GM18508 (cell line): ENCODE measurements around the gene MUC4.
"Not testable (repeated sequence)": the region's sequence is repeated elsewhere in the genome, so short reads cannot be mapped to it uniquely, and the experiment has no call there.

Experiments
- ATAC-seq: cut with Tn5 transposase; IDR thresholded peaks from one replicate; pipeline ENCODE4 v1.9.1; 2021; ENCODE audit warnings: moderate number of reproducible peaks; ENCODE audit not compliant: insufficient read depth, unreplicated experiment

The MUC4 gene

DNA sequence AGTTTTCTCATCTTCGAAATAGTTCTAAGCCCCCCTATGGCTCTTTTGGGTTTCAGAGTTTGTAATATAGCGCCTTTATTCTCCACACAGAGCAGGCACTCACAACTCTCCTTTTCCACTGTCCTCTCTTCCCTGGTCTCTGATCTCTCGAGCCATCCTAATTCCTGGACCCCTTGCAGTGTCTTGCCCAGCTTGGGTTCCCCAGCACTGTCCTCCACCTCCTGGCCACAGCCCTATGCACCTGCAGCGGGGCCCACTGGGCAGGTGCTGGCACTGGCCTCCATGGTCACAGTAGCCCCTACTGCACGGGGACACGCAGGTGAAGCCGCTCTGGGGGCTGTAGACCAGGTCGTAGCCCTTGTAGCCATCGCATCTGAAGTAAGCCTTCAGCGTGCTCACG lies 63.1 kb downstream of the MUC4 start:
- ATAC-seq: no peak

- no peak for ATAC-seq
These were observed 65.0 kb downstream of the MUC4 start for GRCh38 chr3:195746751-195747150.

- ATAC-seq: no peak
These were observed 65.4 kb downstream of the MUC4 start for GRCh38 chr3:195746346-195746745.

- no peak for ATAC-seq
These were observed 67.3 kb downstream of the MUC4 start for GRCh38 chr3:195744437-195744836.

- ATAC-seq: no peak
These were observed 72.1 kb downstream of the MUC4 start for GRCh38 chr3:195739561-195740111.

GRCh38 chr3:195738274-195739044 lies 73.3 kb downstream of the MUC4 start:
- no peak for ATAC-seq

DNA sequence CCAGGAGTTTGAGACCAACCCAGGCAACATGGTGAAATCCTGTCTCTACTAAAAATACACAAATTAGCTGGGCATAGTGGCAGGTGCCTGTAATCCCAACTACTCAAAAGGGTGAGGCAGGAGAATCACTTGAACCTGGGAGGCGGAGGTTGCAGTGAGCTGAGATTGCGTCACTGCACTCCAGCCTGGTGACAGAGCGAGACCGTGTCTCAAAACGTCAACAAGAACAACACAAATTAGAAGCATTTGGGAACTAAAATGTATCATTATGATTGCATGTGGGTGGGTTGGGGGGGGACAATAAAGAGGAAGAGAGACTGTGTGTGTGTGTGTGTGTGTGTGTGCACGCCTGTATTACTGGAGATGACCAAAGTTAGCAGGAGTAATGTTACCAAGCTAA lies 73.9 kb downstream of the MUC4 start:
- ATAC-seq: not testable (repeated sequence)

DNA sequence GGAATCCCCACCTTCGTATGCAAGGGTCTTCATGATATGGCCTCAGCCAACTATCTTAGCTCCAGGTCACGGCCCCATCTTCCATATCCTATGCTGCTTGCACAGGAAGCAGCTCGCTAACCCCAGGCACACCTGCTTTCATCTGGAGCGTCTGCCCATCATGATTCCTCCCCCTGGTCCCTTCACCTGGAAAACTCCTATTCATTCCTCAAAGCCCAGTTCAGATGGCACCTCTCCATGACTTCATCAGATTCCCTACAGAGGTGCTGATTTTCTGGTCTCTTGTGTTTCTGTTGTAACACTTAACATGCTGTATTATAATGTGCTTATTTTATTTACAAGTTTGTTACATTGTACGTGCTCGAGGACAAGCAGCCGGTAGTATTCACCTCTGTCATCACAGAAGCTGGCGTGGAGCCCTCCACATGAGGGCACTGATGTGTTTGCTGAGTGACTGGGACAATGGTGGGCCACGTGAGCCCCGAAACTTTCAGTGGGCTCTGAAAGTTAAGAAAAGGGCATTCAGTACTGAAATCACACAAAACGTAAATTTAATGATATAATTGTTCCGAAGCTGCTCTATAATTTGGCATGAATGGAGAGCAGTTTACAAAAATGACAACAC lies 74.8 kb downstream of the MUC4 start:
- no peak for ATAC-seq

- no peak for ATAC-seq
These were observed 76.6 kb downstream of the MUC4 start for GRCh38 chr3:195735036-195735695.

DNA sequence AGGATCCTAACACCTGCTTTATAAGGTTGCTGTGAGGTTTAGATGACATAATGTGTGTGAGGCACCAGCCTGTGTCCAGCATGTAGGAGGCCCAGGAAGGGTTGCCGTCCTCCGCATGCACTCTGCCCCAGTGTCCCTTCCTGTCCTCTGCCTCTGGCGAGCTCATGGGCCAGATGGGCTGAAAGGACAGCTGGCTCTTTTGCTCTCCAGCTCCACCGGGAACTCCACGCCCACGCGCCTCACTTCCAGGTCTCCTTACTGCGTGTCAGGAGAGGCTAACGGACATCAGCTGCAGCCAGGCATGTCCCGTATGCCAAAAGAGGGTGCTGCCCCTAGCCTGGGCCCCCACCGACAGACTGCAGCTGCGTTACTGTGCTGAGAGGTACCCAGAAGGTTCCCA lies 78.8 kb downstream of the MUC4 start:
- ATAC-seq: no peak

DNA sequence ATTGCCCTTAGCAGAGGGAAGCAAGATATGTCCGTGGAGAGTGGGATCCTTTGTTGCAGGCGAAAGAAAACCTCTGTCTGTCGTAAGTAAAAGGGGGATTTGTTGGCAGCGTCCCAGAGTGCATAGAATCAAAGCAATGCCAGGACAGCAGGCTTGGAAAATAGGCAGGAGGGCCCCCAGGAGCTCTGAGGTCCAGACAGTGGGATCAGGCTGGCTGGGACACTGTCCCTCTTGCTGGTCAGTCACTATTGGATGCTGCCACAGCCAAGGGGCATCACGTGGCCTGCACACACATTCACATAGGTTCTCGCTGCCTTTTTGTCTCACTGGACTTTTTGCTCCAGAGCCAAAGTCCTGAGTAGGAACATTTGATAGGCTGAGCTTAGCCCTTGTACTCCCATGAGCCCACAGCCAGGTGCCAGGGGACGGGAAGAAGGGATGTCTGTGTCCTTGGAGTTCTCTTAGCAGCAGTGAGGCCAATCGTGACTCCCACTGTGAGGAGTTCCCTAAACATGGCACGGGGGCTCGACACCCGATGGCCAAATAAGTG lies 80.3 kb downstream of the MUC4 start:
- ATAC-seq: no peak

DNA sequence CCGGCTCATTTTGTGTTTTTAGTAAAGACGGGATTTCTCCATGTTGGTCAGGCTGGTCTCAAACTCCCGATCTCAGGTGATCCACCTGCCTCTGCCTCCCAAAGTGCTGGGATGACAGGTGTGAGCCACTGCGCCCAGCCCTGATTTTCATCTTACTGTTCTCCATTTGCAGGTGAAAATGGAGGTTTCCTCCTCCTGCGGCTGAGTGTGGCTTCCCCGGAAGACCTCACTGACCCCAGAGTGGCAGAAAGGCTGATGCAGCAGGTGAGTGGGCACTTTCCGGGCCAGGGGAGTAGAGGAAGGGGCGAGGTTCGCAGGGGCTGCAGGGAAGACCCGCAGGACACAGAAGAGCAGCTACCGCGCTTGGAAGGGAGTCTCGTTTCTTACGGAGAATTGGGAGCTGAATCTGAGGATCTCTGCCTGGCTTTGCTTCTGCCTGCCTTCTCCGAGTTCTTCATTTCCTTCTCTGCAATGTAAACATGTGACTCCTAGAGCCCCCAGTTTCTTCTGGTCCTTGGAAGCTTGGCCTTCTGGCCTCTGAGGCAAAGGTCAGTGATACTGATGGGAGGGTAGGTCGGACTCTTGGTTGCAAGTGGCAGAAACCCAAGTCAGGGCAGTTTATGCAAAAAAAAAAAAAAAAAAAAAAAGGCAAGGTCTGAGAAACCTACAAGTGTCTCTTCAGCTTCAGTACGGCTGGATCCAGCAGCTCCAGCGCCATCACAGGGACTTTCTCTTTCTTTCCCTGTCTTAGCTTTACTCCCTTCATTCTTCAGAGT lies 82.1 kb downstream of the MUC4 start:
- ATAC-seq: no peak

DNA sequence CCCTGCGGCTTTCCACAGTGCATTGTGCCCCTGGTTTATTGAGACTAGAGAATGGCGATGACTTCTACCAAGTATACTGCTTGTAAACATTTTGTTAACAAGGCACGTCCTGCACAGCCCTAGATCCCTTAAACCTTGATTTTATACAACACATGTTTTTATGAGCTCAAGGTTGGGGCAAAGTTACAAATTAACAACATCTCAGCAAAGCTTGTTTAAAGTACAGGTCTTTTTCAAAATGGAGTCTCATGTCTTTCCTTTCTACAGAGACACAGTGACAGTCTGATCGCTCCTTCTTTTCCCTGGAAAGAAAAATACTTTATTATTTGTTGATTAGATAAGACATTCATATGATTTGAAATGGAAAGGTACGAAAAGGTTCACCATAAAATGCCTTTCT lies 82.9 kb downstream of the MUC4 start:
- ATAC-seq: not testable (repeated sequence)

DNA sequence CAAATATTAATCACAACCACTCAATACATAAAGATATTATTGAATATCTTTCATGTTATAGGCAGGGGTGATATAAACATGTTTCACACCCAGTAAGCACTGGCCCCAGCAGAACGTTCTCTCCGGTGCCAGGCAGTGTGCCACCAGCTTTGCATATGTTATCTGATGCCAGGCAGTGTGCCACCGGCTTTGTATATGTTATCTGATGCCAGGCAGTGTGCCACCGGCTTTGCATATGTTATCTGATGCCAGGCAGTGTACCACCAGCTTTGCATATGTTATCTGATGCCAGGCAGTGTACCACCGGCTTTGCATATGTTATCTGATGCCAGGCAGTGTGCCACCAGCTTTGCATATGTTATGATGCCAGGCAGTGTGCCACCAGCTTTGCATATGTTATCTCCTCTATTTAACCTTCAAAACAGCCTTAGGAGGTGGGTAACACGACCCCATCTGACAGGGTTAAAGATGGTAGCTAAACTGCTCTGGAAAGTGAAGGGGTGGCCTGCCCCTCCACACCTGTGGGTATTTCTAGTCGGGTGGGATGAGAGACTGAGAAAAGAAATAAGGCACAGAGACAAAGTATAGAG lies 84.0 kb downstream of the MUC4 start:
- no peak for ATAC-seq

DNA sequence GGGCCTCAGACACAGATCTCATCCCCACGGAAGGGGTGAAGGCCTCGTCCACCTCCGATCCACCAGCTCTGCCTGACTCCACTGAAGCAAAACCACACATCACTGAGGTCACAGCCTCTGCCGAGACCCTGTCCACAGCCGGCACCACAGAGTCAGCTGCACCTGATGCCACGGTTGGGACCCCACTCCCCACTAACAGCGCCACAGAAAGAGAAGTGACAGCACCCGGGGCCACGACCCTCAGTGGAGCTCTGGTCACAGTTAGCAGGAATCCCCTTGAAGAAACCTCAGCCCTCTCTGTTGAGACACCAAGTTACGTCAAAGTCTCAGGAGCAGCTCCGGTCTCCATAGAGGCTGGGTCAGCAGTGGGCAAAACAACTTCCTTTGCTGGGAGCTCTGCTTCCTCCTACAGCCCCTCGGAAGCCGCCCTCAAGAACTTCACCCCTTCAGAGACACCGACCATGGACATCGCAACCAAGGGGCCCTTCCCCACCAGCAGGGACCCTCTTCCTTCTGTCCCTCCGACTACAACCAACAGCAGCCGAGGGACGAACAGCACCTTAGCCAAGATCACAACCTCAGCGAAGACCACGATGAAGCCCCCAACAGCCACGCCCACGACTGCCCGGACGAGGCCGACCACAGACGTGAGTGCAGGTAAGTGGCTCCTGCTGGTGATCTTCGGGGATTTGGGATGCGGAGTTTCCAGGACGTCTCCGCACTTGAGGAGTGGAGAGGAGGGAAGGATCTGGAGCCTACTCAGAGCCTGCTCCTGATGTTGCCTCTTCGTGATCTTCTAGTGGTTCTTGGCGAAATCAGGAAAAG lies 85.6 kb downstream of the MUC4 start:
- ATAC-seq: not testable (repeated sequence)

- not testable (repeated sequence) for ATAC-seq
These were observed 87.4 kb downstream of the MUC4 start for GRCh38 chr3:195724363-195724762.

DNA sequence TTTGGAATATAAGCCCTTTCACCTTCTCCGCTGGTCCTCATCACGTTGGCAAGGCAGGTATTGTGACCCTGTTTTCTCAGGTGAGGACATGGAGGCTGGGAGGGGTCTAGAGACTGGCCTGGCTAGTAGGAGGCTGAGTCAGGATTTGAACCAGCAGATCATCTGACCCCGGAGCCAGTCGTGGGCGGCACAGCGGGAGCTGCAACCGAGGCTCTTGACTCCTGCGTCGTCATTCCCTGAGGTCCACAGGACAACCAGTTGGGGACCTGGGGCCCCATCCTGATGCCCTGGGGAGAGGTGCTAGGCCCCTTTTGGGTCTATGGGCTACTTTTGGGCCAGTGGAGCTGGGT lies 88.8 kb downstream of the MUC4 start:
- ATAC-seq: not testable (repeated sequence)

DNA sequence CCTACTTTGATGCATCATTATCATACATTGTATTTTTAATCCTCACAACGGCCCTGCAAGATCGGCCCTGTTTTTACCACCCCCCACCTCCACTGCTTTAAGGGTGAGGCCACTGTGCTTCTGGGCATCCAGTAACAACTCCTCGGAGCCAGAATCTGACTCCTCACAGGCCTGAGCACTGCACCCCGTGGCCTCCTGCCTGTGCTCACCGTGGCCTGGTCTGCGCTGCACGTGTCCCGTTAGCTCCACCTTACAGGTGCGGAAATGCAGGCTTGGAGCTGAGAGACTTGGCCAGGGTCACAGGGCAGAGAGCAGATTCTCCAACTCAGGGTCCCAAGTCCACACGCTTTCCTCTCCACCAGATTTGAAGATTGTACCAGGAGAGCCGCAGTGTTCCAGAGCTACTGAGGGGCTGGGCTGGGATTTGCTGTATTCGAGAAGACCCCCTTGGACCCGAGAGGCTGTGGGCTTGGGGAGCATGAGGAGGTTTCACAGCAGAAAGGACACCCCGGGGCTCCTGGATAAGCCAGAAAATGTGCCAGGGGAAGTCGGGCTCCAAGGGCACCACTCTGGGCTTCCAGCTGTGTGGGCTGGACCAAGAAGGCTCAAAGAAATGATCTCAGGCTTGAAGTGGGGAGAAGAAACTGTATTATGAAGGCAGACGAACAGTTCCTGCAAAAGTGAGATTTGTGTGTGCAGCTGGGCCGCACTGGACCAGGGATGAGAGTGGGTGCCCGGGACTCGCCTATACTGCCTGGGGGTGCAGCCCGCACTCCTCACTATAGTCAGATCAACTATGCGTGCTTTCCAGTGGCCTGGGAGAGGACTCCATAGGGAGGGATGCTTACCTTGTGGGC lies 89.4 kb downstream of the MUC4 start:
- not testable (repeated sequence) for ATAC-seq
